ENCODE measurements around the gene ARID5B. TPM values are rescaled to one million over a fixed set of nuclear protein-coding genes. Genes with fewer than 3 reads are reported as not detected.

Gene ARID5B
- total and polyA plus RNA-seq, 2 donors (not counting 1 experiment from before 2014, with no cell fraction given), result 118 to 145 TPM

DNA sequence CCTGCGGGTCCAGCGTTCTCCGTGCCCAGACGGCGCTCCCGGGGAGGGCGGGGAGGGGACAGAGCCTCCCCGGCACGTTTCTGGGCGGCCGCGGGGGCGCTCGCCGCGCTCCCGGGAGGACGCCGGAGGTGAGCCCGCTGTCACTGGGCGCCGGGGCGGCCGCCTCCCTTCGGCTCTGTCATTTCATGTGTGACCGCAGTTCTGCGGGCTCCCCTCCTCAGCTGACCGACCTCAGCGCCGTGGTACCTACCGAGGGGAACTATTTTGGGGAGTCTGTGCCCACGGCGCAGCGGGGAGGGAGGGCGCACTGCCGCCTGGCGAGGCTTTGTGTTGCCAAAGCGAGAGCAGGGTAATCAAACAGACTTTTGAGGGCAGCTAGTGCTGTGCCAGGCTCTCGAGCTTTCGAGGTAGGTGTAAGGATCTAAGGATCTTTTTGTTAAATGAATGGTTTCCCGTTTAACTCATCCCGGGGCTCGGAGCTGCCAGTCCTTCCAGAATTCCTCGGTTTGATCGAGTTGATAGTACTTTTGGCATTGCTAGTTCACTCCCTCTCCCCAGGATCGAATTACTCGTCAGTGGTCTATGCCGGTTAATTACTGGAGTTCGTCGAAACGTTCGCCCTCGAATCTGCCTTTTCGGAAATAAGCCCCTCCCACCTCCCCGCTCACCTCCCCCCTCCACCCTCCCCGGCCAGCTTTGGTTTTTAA, 1.9 kb downstream of the ARID5B start:
- H3K4me3 ChIP-seq (replicated peaks in 1 of 4; ENCODE audit: control extremely low read depth in 1 of 4, insufficient read depth in 1 of 4, low read depth in 3 of 4, low read length in 4 of 4), result peak overlapping the region; percentile 58 to 99 (median 75)
- TF ChIP-seq EZH2 (IDR thresholded peaks at IDR 0.05; ENCODE audit: low read length, missing control alignments) (no peak), CTCF (conservative IDR thresholded peaks at IDR 0.05 in 1 of 2, IDR thresholded peaks at IDR 0.05 in 1 of 2; ENCODE audit: low read depth in 1 of 2, low read length in 2 of 2) (peak; percentile 10 to 34)
- H3K27ac ChIP-seq (ENCODE audit: insufficient read depth, low read length), result peak overlapping the region; percentile 95
- H3K36me3 ChIP-seq (ENCODE audit: control insufficient read depth, insufficient read depth, low read length), result no peaks in the 10 kb centered on the region
- H3K79me2 ChIP-seq (ENCODE audit: control insufficient read depth, insufficient read depth, low read length), result peaks cover 68% of the 10 kb centered on the region
- peak; percentile 77 to 79 for DNase-seq (ENCODE audit: low read depth in 2 of 2)
- no peaks in the 10 kb centered on the region for H3K27me3 ChIP-seq (ENCODE audit: control insufficient read depth, insufficient read depth, low read length)
- H4K20me1 ChIP-seq (ENCODE audit: control insufficient read depth, extremely low read depth, insufficient read depth, low read length), result no peaks in the 10 kb centered on the region
- peak overlapping the region; percentile 87 for H3K4me2 ChIP-seq (ENCODE audit: extremely low read depth, insufficient read depth, low read length)
- peak overlapping the region; percentile 82 for H3K9ac ChIP-seq (ENCODE audit: insufficient read depth, low read length)
- H2AFZ ChIP-seq (ENCODE audit: low read length), result peak overlapping the region; percentile 40
- H3K9me3 ChIP-seq (ENCODE audit: control insufficient read depth, insufficient read depth, low read depth, low read length), result no peaks in the 10 kb centered on the region
- peaks cover 2% of the 10 kb centered on the region for H3K4me1 ChIP-seq (ENCODE audit: control insufficient read depth, extremely low read depth, insufficient read depth, low read length)

DNA sequence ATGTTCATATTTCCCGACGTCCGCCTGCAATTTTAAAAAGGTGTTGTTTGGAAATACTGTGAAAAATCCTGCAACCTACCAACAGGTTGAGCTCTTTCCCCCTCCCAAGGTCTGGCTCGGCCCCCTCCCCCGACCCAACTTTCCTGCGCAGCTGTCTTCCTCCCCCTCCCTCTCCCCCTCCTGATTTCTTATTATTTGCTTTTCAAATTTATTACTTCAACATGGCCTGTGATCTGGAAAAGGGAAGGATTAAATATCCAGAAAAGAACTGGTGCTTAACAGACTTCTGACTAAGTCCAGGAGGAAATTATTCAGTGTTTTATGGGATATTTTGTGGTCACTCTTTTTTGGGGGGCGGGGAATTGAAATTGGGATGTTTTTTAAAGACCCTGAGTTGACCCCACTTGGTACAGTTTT, 2.4 kb downstream of the ARID5B start:
- Histone ChIP-seq H4K20me1 (ENCODE audit: control insufficient read depth, extremely low read depth, insufficient read depth, low read length) (no peaks in the 10 kb centered on the region), H3K4me3 (replicated peaks in 1 of 4; ENCODE audit: control extremely low read depth in 1 of 4, insufficient read depth in 1 of 4, low read depth in 3 of 4, low read length in 4 of 4) (peak overlapping the region; percentile 58 to 98 (median 75)), H3K9ac (ENCODE audit: insufficient read depth, low read length) (no peak overlapping the region), H3K9me3 (ENCODE audit: control insufficient read depth, insufficient read depth, low read depth, low read length) (no peaks in the 10 kb centered on the region), H3K27ac (ENCODE audit: insufficient read depth, low read length) (peak overlapping the region; percentile 42), H2AFZ (ENCODE audit: low read length) (no peak overlapping the region), H3K79me2 (ENCODE audit: control insufficient read depth, insufficient read depth, low read length) (peaks cover 71% of the 10 kb centered on the region), H3K4me2 (ENCODE audit: extremely low read depth, insufficient read depth, low read length) (peak overlapping the region; percentile 87), H3K4me1 (ENCODE audit: control insufficient read depth, extremely low read depth, insufficient read depth, low read length) (no peaks in the 10 kb centered on the region), H3K36me3 (ENCODE audit: control insufficient read depth, insufficient read depth, low read length) (no peaks in the 10 kb centered on the region), H3K27me3 (ENCODE audit: control insufficient read depth, insufficient read depth, low read length) (no peaks in the 10 kb centered on the region)
- TF ChIP-seq EZH2 (IDR thresholded peaks at IDR 0.05; ENCODE audit: low read length, missing control alignments) (no peak), CTCF (conservative IDR thresholded peaks at IDR 0.05 in 1 of 2, IDR thresholded peaks at IDR 0.05 in 1 of 2; ENCODE audit: low read depth in 1 of 2, low read length in 2 of 2) (no peak)
- peak in 1 of 2 donors; percentile 45 for DNase-seq (ENCODE audit: low read depth in 2 of 2)

DNA sequence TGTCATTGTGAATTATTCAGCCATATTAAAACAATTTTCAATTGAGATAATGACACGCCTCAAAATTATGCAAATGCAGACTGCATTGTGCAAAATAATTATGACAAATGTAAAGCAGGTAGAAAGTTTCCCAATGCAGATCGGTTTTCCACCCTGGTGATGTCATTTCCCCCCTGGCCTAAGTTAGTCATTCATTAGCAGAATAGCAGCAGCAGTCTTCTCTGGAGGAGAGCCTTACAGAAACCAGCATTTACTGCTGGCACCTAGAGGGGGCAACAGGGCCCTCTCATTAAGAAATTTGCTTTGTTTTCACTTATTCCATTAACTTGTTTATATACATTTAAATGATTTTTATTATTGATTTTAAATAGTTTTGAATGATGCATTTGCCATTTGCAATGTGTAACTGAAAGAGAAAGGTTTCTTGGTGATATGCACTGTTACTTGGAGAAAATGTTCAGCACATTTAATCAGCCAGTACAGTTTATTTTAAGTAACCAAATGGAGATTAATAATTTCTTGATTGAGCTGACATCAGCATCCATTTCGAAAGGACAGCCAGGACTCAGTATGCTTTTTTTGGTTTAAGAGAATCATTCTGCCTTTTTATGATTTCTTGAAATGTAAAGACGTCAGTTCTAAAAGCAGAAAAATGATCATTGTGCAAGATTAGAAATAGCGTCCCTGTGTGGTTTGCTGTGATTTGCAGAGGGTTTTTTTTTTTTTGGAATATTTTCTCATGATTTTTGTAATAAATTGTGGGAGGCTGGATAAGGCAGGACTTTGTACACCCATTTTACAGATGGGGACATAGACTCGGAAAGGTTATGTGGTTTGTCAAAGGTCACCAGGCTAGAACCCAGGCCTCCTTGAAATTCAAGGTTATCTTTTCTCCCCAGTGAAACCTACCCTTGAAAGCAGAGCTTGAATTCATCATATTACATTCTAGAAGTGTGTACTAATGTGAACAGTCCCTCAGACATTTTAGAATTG, 3.5 kb downstream of the ARID5B start:
- TF ChIP-seq CTCF (conservative IDR thresholded peaks at IDR 0.05 in 1 of 2, IDR thresholded peaks at IDR 0.05 in 1 of 2; ENCODE audit: low read depth in 1 of 2, low read length in 2 of 2), result peak; percentile 39 to 44
- no peak for TF ChIP-seq EZH2 (IDR thresholded peaks at IDR 0.05; ENCODE audit: low read length, missing control alignments)
- Histone ChIP-seq H3K79me2 (ENCODE audit: control insufficient read depth, insufficient read depth, low read length) (peaks cover 79% of the 10 kb centered on the region), H3K9me3 (ENCODE audit: control insufficient read depth, insufficient read depth, low read depth, low read length) (no peaks in the 10 kb centered on the region), H3K9ac (ENCODE audit: insufficient read depth, low read length) (no peak overlapping the region), H3K27me3 (ENCODE audit: control insufficient read depth, insufficient read depth, low read length) (no peaks in the 10 kb centered on the region), H2AFZ (ENCODE audit: low read length) (no peak overlapping the region), H3K36me3 (ENCODE audit: control insufficient read depth, insufficient read depth, low read length) (no peaks in the 10 kb centered on the region), H3K4me3 (replicated peaks in 1 of 4; ENCODE audit: control extremely low read depth in 1 of 4, insufficient read depth in 1 of 4, low read depth in 3 of 4, low read length in 4 of 4) (peak overlapping the region; percentile 58 to 98 (median 75)), H3K4me2 (ENCODE audit: extremely low read depth, insufficient read depth, low read length) (peak overlapping the region; percentile 87), H4K20me1 (ENCODE audit: control insufficient read depth, extremely low read depth, insufficient read depth, low read length) (no peaks in the 10 kb centered on the region), H3K4me1 (ENCODE audit: control insufficient read depth, extremely low read depth, insufficient read depth, low read length) (no peaks in the 10 kb centered on the region), H3K27ac (ENCODE audit: insufficient read depth, low read length) (peak overlapping the region; percentile 19)
- DNase-seq (ENCODE audit: low read depth in 2 of 2), result peak; percentile 72 to 85

Data from fibroblast of lung (primary cell).